Esophagus muscularis mucosa (tissue), 3 donors: Measurements from ENCODE around the gene HES2.

Experiments used
- CTCF ChIP-seq, 3 experiments: fragments of 200-600 bp in 2 of 3; fragments of 450-650 bp in 1 of 3; sonication (generic) in 2 of 3; IDR thresholded peaks; one replicate each; pipeline ENCODE4 v1.5.1; 2017 to 2019; ENCODE audit warnings: antibody characterized with exemption in 3 of 3, mild to moderate bottlenecking in 2 of 3, moderate library complexity in 1 of 3
- POLR2A ChIP-seq: fragments of 450-650 bp; IDR thresholded peaks from one replicate; pipeline ENCODE4 v1.6.1; 2017; ENCODE audit warnings: antibody characterized with exemption, moderate library complexity, mild to moderate bottlenecking, low read depth
- POLR2AphosphoS5 ChIP-seq, 2 donors: sonication (generic); formaldehyde crosslinking; IDR thresholded peaks; one replicate each; pipeline ENCODE4 v1.6.1; 2017; ENCODE audit warnings: antibody characterized with exemption in 2 of 2

GRCh38 chr1:6444377-6444776 lies 24.7 kb upstream of the HES2 start:
- no peak for TF ChIP-seq CTCF (IDR thresholded peaks at IDR 0.05)
- TF ChIP-seq POLR2A = no peak
- no peak for TF ChIP-seq POLR2AphosphoS5 (IDR thresholded peaks at IDR 0.05)
